HepG2 (cell line): ENCODE results near the gene HSPA1A. TPM values are rescaled to one million over a fixed set of nuclear protein-coding genes. Genes with fewer than 3 reads are reported as not detected.

Source experiments
- ATAC-seq: fragments of 200-7000 bp; cut with Tn5 transposase; 3 replicates; pipeline ENCODE4 v1.9.1; 2020; ENCODE audit warnings: mild to moderate bottlenecking, moderate library complexity
- BruUV-seq: library from RNA; stranded (reverse); fragments of 400-500 nt; replicated peaks from 2 replicates; lab custom pipeline; 2021; lab: Mats Ljungman, UMichigan
- CTCF ChIA-PET: fragments of 300-600 bp; formaldehyde crosslinking; extraction: SDS; loops from one replicate; lab custom pipeline; 2021; ENCODE audit warnings: low total read pairs, inconsistent platforms, low intra/inter-chr PET ratio; lab: Yijun Ruan, JAX
- POLR2A ChIA-PET: fragments of 350-600 bp; sonication (Branson Sonifier 250); formaldehyde crosslinking; loops from one replicate; lab custom pipeline; 2020; ENCODE audit warnings: antibody characterized with exemption, inconsistent platforms; lab: Yijun Ruan, JAX
- DNase-seq: peaks from one replicate; pipeline ENCODE4 v3.0.0-alpha.2; 2015; ENCODE audit warnings: low spot score
- FAIRE-seq: peaks from 3 replicates; lab custom pipeline; 2011; peaks lifted over from hg19 to GRCh38; lab: Jason Lieb, UNC
- H2AFZ ChIP-seq: one replicate; pipeline ENCODE4 v1.6.1; 2011; ENCODE audit warnings: low read length, inconsistent platforms
- H3K27ac ChIP-seq: fragments of 300-600 bp; 3 replicates; pipeline ENCODE4 v1.8.0; 2011; ENCODE audit warnings: mixed run types, mild to moderate bottlenecking, mixed read lengths, low read length, inconsistent platforms; ENCODE audit not compliant: insufficient read depth; ENCODE audit errors: extremely low read length
- H3K27me3 ChIP-seq, 2 experiments: fragments of 200-600 bp in 1 of 2; 2 replicates in 1 of 2; 3 replicates in 1 of 2; pipeline versions ENCODE4 v1.6.0 to v1.8.0; 2011; ENCODE audit warnings: low read length in 2 of 2, mild to moderate bottlenecking in 2 of 2, moderate library complexity in 2 of 2, inconsistent platforms in 1 of 2; ENCODE audit not compliant: insufficient read depth in 2 of 2, control insufficient read depth in 1 of 2
- H3K36me3 ChIP-seq, 2 experiments: fragments of 200-600 bp in 1 of 2; replicated peaks in 1 of 2; 2 replicates in 1 of 2; 3 replicates in 1 of 2; pipeline versions ENCODE4 v1.5.1 to v1.8.0; 2011; ENCODE audit warnings: low read length in 2 of 2, inconsistent platforms in 1 of 2; ENCODE audit not compliant: insufficient read depth in 2 of 2, control insufficient read depth in 1 of 2
- H3K4me1 ChIP-seq: 2 replicates; pipeline ENCODE4 v1.5.1; 2012; ENCODE audit warnings: low read length, inconsistent platforms; ENCODE audit not compliant: insufficient read depth
- H3K4me2 ChIP-seq: 2 replicates; pipeline ENCODE4 v1.6.0; 2011; ENCODE audit warnings: low read depth, low read length, inconsistent platforms
- H3K4me3 ChIP-seq, 3 experiments: fragments of 200-600 bp in 1 of 3; sonication (generic), shearing (Covaris generic) in 1 of 3; replicated peaks in 1 of 3; 2 replicates each; pipeline ENCODE4 v1.5.1; 2011 to 2016; ENCODE audit warnings: low read length in 3 of 3, inconsistent platforms in 2 of 3, low read depth in 2 of 3, mild to moderate bottlenecking in 2 of 3, control low read depth in 1 of 3, mixed read lengths in 1 of 3; ENCODE audit not compliant: insufficient read depth in 1 of 3
- H3K79me2 ChIP-seq: one replicate; pipeline ENCODE4 v1.6.1; 2011; ENCODE audit warnings: low read length, inconsistent platforms; ENCODE audit not compliant: insufficient read depth
- H3K9ac ChIP-seq: 2 replicates; pipeline ENCODE4 v1.6.0; 2011; ENCODE audit warnings: mild to moderate bottlenecking, low read depth, low read length, inconsistent platforms; ENCODE audit not compliant: insufficient read depth
- H3K9me3 ChIP-seq: 2 replicates; pipeline ENCODE4 v1.5.1; 2012; ENCODE audit warnings: mild to moderate bottlenecking, low read length
- H4K20me1 ChIP-seq: 2 replicates; pipeline ENCODE4 v1.6.0; 2011; ENCODE audit warnings: inconsistent platforms, mild to moderate bottlenecking, low read length, moderate library complexity; ENCODE audit not compliant: insufficient read depth
- AGO2 ChIP-seq: fragments of 200-400 bp; formaldehyde crosslinking; optimal IDR thresholded peaks from 2 replicates; pipeline ENCODE3; 2017; ENCODE audit warnings: mild to moderate bottlenecking, low read depth, low read length, moderate library complexity
- GABPB1 ChIP-seq: IDR thresholded peaks from 2 replicates; pipeline ENCODE4 v1.6.1; 2016; ENCODE audit warnings: mild to moderate bottlenecking, missing genetic modification reagents, moderate library complexity, missing compliant biosample characterization
- KAT7 ChIP-seq: IDR thresholded peaks from 2 replicates; pipeline ENCODE4 v1.6.1; 2018; ENCODE audit warnings: borderline replicate concordance, missing compliant biosample characterization
- RBFOX2 ChIP-seq: fragments of 200-400 bp; formaldehyde crosslinking; IDR thresholded peaks from 2 replicates; pipeline ENCODE4 v1.6.1; 2017; ENCODE audit warnings: low read depth, mild to moderate bottlenecking, low read length
- SOX5 ChIP-seq: IDR thresholded peaks from 2 replicates; pipeline ENCODE4 v1.6.1; 2016; ENCODE audit warnings: borderline replicate concordance
- SP1 ChIP-seq, 2 experiments: fragments of 450-650 bp in 1 of 2; sonication (generic) in 1 of 2; formaldehyde crosslinking in 1 of 2; IDR thresholded peaks; 2 replicates each; pipeline versions ENCODE4 v1.4.0 to v1.6.1; 2016 to 2020; ENCODE audit warnings: missing genetic modification reagents in 1 of 2
- TEAD3 ChIP-seq: optimal IDR thresholded peaks from 2 replicates; pipeline ENCODE3; 2016; ENCODE audit warnings: borderline replicate concordance
- ZBTB20 ChIP-seq: sonication (generic); formaldehyde crosslinking; IDR thresholded peaks from 2 replicates; pipeline ENCODE4 v1.8.1; 2023; ENCODE audit warnings: missing genetic modification reagents, low read depth, mild to moderate bottlenecking, borderline replicate concordance
- ZBTB7B ChIP-seq: sonication (generic); formaldehyde crosslinking; IDR thresholded peaks from 2 replicates; pipeline ENCODE4 v1.4.0; 2020; ENCODE audit warnings: missing genetic modification reagents
- ZMYM4 ChIP-seq: sonication (generic); formaldehyde crosslinking; IDR thresholded peaks from 2 replicates; pipeline ENCODE4 v1.8.1; 2023; ENCODE audit warnings: mild to moderate bottlenecking, missing genetic modification reagents
- ZNF343 ChIP-seq: sonication (generic); formaldehyde crosslinking; IDR thresholded peaks from 2 replicates; pipeline ENCODE4 v1.4.0; 2020; ENCODE audit warnings: mild to moderate bottlenecking, missing genetic modification reagents
- ZNF530 ChIP-seq: sonication (generic); formaldehyde crosslinking; IDR thresholded peaks from 2 replicates; pipeline ENCODE4 v1.5.0; 2020; ENCODE audit warnings: low read depth, mild to moderate bottlenecking, missing genetic modification reagents
- ZNF891 ChIP-seq: sonication (generic); formaldehyde crosslinking; IDR thresholded peaks from 2 replicates; pipeline ENCODE4 v1.5.0; 2020; ENCODE audit warnings: mild to moderate bottlenecking, missing genetic modification reagents
- WGBS: methylation state at CpG from one replicate; pipeline ENCODE4 v1.1.6; 2017; ENCODE audit warnings: low lambda C conversion rate; 5-methylcytosine and 5-hydroxymethylcytosine counted together
- in situ Hi-C: cut with HindIII; loops from 2 replicates; pipeline ENCODE4 v1.10.0; 2017; ENCODE audit warnings: low pct_unique_long_range_greater_than_20kb; ENCODE audit not compliant: extremely low pct_ligation_motif_present
- intact Hi-C: fragments of 100-400 bp; cut with micrococcal nuclease; formaldehyde crosslinking; loops from one replicate; pipeline ENCODE4 v1.10.0; 2022; ENCODE audit not compliant: unreplicated experiment
- polyA plus RNA-seq, 8 experiments: library from polyadenylated mRNA; depleted of rRNA in 3 of 8; stranded (reverse) in 7 of 8; unstranded in 1 of 8; fragments of >200 nt; fragmentation: Illumina TruSeq in 4 of 8; extraction: Trizol in 4 of 8; gene quantifications; 2 replicates each; pipeline versions ENCODE4 v1.2.1 to v1.2.3, GENCODE V29; 2011 to 2016; ENCODE audit warnings: low read depth in 4 of 8, missing spikeins in 1 of 8, mixed read lengths in 1 of 8; ENCODE audit not compliant: insufficient read depth in 1 of 8
- total RNA-seq, 5 experiments: library from RNA; depleted of rRNA; stranded (reverse); fragments of >200 nt; fragmentation: Illumina TruSeq; extraction: Trizol; gene quantifications; 2 replicates each; pipeline ENCODE4 v1.2.3, GENCODE V29; 2016; ENCODE audit warnings: low read depth in 1 of 5
- TF ChIP-seq, protein P1 (sequence below): sonication (generic); formaldehyde crosslinking; IDR thresholded peaks from 2 replicates; pipeline ENCODE4 v1.8.0; 2022; ENCODE audit warnings: missing genetic modification reagents, low read depth, mild to moderate bottlenecking, borderline replicate concordance
- TF ChIP-seq, protein P2 (sequence below): IDR thresholded peaks from 2 replicates; pipeline ENCODE4 v1.6.1; 2016; ENCODE audit warnings: low read depth, borderline replicate concordance

Gene HSPA1A
- total and polyA plus RNA-seq, 2 of the 13 experiments (the other 11 are each of a cell fraction or from before 2014, with no cell fraction given) = 44.5 to 85.0 TPM

DNA sequence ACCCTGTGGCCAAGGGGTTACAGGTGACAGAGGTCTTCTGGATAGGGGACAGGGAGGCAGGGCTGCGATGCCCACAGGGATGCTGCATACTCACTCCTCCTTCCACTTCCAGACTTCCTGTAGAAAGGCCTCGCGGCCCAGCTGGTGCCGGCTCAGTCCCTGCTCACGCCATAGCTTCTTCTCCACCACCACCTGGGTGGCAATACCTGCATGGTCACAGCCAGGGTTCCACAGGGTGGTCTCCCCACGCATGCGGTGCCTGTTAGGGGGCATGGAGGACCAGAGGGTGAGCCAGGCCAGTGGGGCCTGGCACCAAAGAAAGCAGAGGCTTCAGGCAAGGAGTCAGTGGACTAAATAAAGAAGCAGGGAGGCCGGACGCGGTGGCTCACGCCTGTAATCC lies 29.9 kb upstream of the HSPA1A start:
- no peaks in the 10 kb centered on the region for H4K20me1 ChIP-seq
- no peaks in the 10 kb centered on the region for H3K9me3 ChIP-seq
- no peaks in the 10 kb centered on the region for H3K4me1 ChIP-seq
- no TSS peak for BruUV-seq
- H3K4me3 ChIP-seq = no peak overlapping the region
- H3K9ac ChIP-seq = no peak overlapping the region
- no peak overlapping the region for H2AFZ ChIP-seq
- ATAC-seq (no peak), DNase-seq (no peak), FAIRE-seq (no peak)
- TF ChIP-seq AGO2 (peak; percentile 47), RBFOX2 (peak; percentile 41; the same call in 1 of the 2 replicates), ZNF530 (CRISPR knock-in tag) (no peak)
- H3K27ac ChIP-seq = no peak overlapping the region
- intact Hi-C loops = no loop called here
- H3K79me2 ChIP-seq = no peaks in the 10 kb centered on the region
- ChIA-PET CTCF (no interaction called here), POLR2A (interaction anchor here (0.9 to 1.1 kb wide), 3 partner anchors 12 to 82 kb away, joined by 3 to 5 read pairs (median 3); partner anchors contain the start of gene ABHD16A)
- H3K4me2 ChIP-seq = no peak overlapping the region
- in situ Hi-C loops = no loop called here
- H3K36me3 ChIP-seq = peaks cover 44 to 62% of the 10 kb centered on the region in 2 experiments
- H3K27me3 ChIP-seq = no peaks in the 10 kb centered on the region
- WGBS = 97% methylated on average over 11 of the region's 11 CpGs

DNA sequence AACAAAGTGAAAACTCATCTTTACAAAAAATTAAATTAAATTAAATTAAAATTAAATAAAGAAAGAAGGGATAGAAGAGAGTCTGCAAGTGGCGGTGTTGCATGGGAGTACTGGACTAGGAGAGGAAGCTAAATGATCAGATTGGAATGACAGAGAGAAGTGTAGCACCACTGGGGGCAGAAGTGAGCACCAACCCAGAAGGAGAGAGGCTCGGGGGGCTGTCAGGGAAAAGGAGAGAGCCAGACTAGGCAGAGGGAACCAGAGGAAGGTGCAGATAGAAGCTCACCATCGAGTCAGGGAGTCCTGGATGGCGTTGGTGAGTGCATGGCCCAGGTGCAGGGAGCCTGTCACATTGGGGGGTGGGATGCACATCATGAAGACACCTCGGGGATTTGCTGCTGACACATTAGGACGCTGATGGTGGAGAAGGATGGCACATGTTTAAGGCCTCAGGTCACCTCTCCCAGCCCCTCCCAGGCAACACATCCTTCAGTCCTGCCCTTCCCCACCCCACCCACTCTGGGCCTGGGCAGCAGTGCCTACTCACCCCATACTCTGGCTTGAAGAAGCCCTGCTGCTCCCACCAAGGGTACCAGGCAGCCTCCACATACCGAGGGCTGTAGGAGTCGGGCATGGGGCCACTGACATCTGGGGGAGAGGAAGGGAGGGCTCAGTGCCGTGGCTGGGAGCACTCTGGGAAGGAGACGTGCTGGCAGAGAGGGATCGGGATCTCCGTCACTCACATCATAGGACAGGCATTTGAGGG lies 23.8 kb upstream of the HSPA1A start:
- no peak overlapping the region for H2AFZ ChIP-seq
- peaks cover 9 to 31% of the 10 kb centered on the region in 2 experiments for H3K36me3 ChIP-seq
- H3K9me3 ChIP-seq = no peaks in the 10 kb centered on the region
- ChIA-PET CTCF (interaction anchor here (0.6 to 2.6 kb wide), 5 partner anchors 19 to 322 kb away, joined by 3 to 10 read pairs (median 3); no protein-coding TSS in a partner anchor), POLR2A (interaction anchor here (0.5 to 3.6 kb wide), 16 partner anchors 13 to 149 kb away, joined by 3 to 40 read pairs (median 6); partner anchors contain the start of genes C6orf47, CLIC1, EHMT2 and HSPA1A)
- FAIRE-seq (peak; percentile 76), DNase-seq (peak; percentile 65), ATAC-seq (peak; percentile 63)
- H3K4me1 ChIP-seq = peaks cover 25% of the 10 kb centered on the region
- no TSS peak for BruUV-seq
- H3K9ac ChIP-seq = no peak overlapping the region
- H3K79me2 ChIP-seq = peaks cover 22% of the 10 kb centered on the region
- intact Hi-C loops (no loop called here), in situ Hi-C loops (no loop called here)
- H3K27ac ChIP-seq = no peak overlapping the region
- no peak overlapping the region for H3K4me3 ChIP-seq
- WGBS = 75% methylated on average over 10 of the region's 12 CpGs
- H4K20me1 ChIP-seq = no peaks in the 10 kb centered on the region
- no peak overlapping the region for H3K4me2 ChIP-seq
- H3K27me3 ChIP-seq = no peaks in the 10 kb centered on the region; a peak in 1 of 5 replicates
- TF ChIP-seq GABPB1 (0 out of 2 replicates have a peak, but pooled peaks have one; percentile 32), SOX5 (CRISPR knock-in tag) (0 out of 2 replicates have a peak, but pooled peaks have one; percentile 14), ZNF891 (peak; percentile 27; the same call in 1 of the 2 replicates), KAT7 (0 out of 2 replicates have a peak, but pooled peaks have one; percentile 34), ZMYM4 (CRISPR knock-in tag) (no peak), ZNF343 (CRISPR knock-in tag) (no peak), SP1 (IDR thresholded peaks at IDR 0.05) (no peak), SP1 (CRISPR knock-in tag; IDR thresholded peaks at IDR 0.05) (no peak), TEAD3 (CRISPR knock-in tag) (peak; percentile 63), ZBTB20 (CRISPR knock-in tag) (no peak), ZBTB7B (CRISPR knock-in tag) (peak; percentile 32; the same call in 1 of the 2 replicates)
- TF ChIP-seq, protein P1, sequence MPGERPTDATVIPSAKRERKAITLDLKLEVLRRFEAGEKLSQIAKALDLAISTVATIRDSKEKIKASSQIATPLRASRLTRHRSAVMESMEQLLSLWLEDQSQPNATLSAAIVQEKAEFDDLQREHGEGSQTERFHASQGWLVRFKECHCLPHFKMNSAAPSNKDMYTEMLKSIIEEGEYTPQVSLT = no peak
- TF ChIP-seq, protein P2, sequence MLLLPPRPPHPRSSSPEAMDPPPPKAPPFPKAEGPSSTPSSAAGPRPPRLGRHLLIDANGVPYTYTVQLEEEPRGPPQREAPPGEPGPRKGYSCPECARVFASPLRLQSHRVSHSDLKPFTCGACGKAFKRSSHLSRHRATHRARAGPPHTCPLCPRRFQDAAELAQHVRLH (CRISPR knock-in tag) = 0 out of 2 replicates have a peak, but pooled peaks have one; percentile 36
